Vagina (tissue), 2 donors: ENCODE data around the gene ARHGEF28.

Experiments used
- POLR2A ChIP-seq, 2 donors: fragments of 450-650 bp; IDR thresholded peaks; one replicate each; pipeline ENCODE4 v1.6.1; 2017; ENCODE audit warnings: antibody characterized with exemption in 2 of 2, mild to moderate bottlenecking in 2 of 2, moderate library complexity in 2 of 2
- POLR2AphosphoS5 ChIP-seq, 2 donors: sonication (generic); formaldehyde crosslinking; IDR thresholded peaks; one replicate each; pipeline ENCODE4 v1.9.0; 2017; ENCODE audit warnings: antibody characterized with exemption in 2 of 2, mild to moderate bottlenecking in 2 of 2, low read depth in 1 of 2; ENCODE audit not compliant: insufficient read depth in 1 of 2
- TF ChIP-seq, protein P1 (sequence below), 3 experiments: fragments of 450-650 bp in 2 of 3; fragments of 200-600 bp in 1 of 3; sonication (generic) in 1 of 3; IDR thresholded peaks; one replicate each; pipeline ENCODE4 v1.5.1; 2017 to 2019; ENCODE audit warnings: antibody characterized with exemption in 3 of 3, mild to moderate bottlenecking in 2 of 3, moderate library complexity in 2 of 3

DNA sequence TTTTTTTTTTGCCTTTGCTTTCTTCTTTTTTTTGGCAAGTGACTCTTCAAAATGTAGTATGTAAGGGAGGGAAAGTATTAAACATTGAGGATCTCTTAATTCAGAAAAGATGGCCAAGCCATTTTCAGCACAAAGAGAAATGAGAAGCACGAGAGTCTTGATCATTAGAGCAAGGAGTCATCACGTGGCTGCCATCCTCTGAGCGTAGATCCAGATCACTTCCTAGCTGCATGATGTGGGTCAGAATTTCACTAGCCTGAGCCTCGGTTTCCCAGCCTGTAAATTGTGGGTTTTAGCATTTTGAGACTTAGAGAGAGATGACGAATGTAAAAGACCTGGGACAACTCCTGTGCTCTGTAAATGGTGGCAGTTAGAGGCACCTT, 312.9 kb downstream of the ARHGEF28 start:
- TF ChIP-seq, protein P1, sequence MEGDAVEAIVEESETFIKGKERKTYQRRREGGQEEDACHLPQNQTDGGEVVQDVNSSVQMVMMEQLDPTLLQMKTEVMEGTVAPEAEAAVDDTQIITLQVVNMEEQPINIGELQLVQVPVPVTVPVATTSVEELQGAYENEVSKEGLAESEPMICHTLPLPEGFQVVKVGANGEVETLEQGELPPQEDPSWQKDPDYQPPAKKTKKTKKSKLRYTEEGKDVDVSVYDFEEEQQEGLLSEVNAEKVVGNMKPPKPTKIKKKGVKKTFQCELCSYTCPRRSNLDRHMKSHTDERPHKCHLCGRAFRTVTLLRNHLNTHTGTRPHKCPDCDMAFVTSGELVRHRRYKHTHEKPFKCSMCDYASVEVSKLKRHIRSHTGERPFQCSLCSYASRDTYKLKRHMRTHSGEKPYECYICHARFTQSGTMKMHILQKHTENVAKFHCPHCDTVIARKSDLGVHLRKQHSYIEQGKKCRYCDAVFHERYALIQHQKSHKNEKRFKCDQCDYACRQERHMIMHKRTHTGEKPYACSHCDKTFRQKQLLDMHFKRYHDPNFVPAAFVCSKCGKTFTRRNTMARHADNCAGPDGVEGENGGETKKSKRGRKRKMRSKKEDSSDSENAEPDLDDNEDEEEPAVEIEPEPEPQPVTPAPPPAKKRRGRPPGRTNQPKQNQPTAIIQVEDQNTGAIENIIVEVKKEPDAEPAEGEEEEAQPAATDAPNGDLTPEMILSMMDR (IDR thresholded peaks at IDR 0.05): no peak
- TF ChIP-seq POLR2AphosphoS5 (IDR thresholded peaks at IDR 0.05; ENCODE audit: insufficient read depth in 1 of 2, low read depth in 1 of 2): no peak
- no peak for TF ChIP-seq POLR2A (IDR thresholded peaks at IDR 0.05)
